ENCODE data around the gene MPP1. TPM values are rescaled to one million over a fixed set of nuclear protein-coding genes. Genes with fewer than 3 reads are reported as not detected.
A peak's percentile ranks its signal among the peaks of the same experiment; 100 is the strongest.

The MPP1 gene
- total and polyA plus RNA-seq, 8 donors = 15.8 to 80.3 (median 24.5) TPM

GRCh38 chrX:154833746-154834274 is 28.5 kb upstream of the MPP1 start:
- 57 to 61% methylated on average over 3 of the region's 3 CpGs for WGBS, 2 donors
- intact Hi-C loops (cut with DNase I) = no loop called here

GRCh38 chrX:154829926-154830442 is 24.7 kb upstream of the MPP1 start:
- ATAC-seq = no peak
- DNase-seq = no peak
- Histone ChIP-seq H3K27ac (no peak overlapping the region), H3K4me3 (no peak overlapping the region), H3K36me3 (no peaks in the 10 kb centered on the region), H3K9me3 (no peaks in the 10 kb centered on the region), H3K4me1 (no peaks in the 10 kb centered on the region), H3K27me3 (no peaks in the 10 kb centered on the region)
- no peak for FAIRE-seq
- intact Hi-C loops (cut with DNase I) = no loop called here
- WGBS, 2 donors = 20 to 35% methylated on average over 1 of the region's 1 CpG
- no peak for TF ChIP-seq CTCF (IDR thresholded peaks at IDR 0.05)

More at GRCh38 chrX:154833746-154834274, 28.5 kb upstream of the MPP1 start:
- no peaks in the 10 kb centered on the region for H3K4me1 ChIP-seq
- no peaks in the 10 kb centered on the region for H3K9me3 ChIP-seq
- TF ChIP-seq CTCF (IDR thresholded peaks at IDR 0.05) = no peak
- DNase-seq (no peak), FAIRE-seq (no peak), ATAC-seq (no peak)
- no peak overlapping the region for H3K27ac ChIP-seq
- H3K27me3 ChIP-seq = no peaks in the 10 kb centered on the region
- H3K36me3 ChIP-seq = no peaks in the 10 kb centered on the region
- H3K4me3 ChIP-seq = no peak overlapping the region

GRCh38 chrX:154829134-154829533 is 23.8 kb upstream of the MPP1 start:
- Histone ChIP-seq H3K27me3 (no peaks in the 10 kb centered on the region), H3K36me3 (no peaks in the 10 kb centered on the region), H3K4me1 (no peaks in the 10 kb centered on the region), H3K4me3 (no peak overlapping the region), H3K9me3 (no peaks in the 10 kb centered on the region), H3K27ac (no peak overlapping the region)
- no peak for DNase-seq
- TF ChIP-seq CTCF (IDR thresholded peaks at IDR 0.05) = no peak
- intact Hi-C loops (cut with DNase I) = no loop called here
- peak; percentile 75 for FAIRE-seq
- ATAC-seq = no peak

GRCh38 chrX:154828016-154828408 is 22.7 kb upstream of the MPP1 start:
- no peaks in the 10 kb centered on the region for H3K36me3 ChIP-seq
- intact Hi-C loops (cut with DNase I) = no loop called here

More at GRCh38 chrX:154828016-154828408, 22.7 kb upstream of the MPP1 start:
- TF ChIP-seq CTCF (IDR thresholded peaks at IDR 0.05) = no peak
- Histone ChIP-seq H3K27me3 (no peaks in the 10 kb centered on the region), H3K27ac (no peak overlapping the region), H3K4me1 (no peaks in the 10 kb centered on the region), H3K4me3 (no peak overlapping the region), H3K9me3 (no peaks in the 10 kb centered on the region)
- WGBS, 2 donors = 63 to 80% methylated on average over 2 of the region's 2 CpGs
- ATAC-seq (no peak), DNase-seq (no peak), FAIRE-seq (no peak)

All from pancreas (tissue), 10 donors.